Type B pancreatic cell (in vitro differentiated cells): ENCODE results near the gene MEI1. TPM values are rescaled to one million over a fixed set of nuclear protein-coding genes. Genes with fewer than 3 reads are reported as not detected.

Experiments used
- DNase-seq: peaks from one replicate; pipeline ENCODE4 v3.0.0; 2021; ENCODE audit warnings: mixed read lengths; ENCODE audit not compliant: unreplicated experiment; ENCODE audit errors: extremely low spot score
- H3K27ac Mint-ChIP-seq: 2 replicates; pipeline ENCODE4 v1.8.0; 2021; ENCODE audit warnings: mild to moderate bottlenecking, mixed read lengths
- H3K27me3 Mint-ChIP-seq: 2 replicates; pipeline ENCODE4 v1.8.0; 2021; ENCODE audit warnings: mixed read lengths
- H3K36me3 Mint-ChIP-seq: 2 replicates; pipeline ENCODE4 v1.8.0; 2021; ENCODE audit warnings: mixed read lengths
- H3K4me1 Mint-ChIP-seq: one replicate; pipeline ENCODE4 v1.8.0; 2021; ENCODE audit warnings: mixed read lengths; ENCODE audit not compliant: unreplicated experiment
- H3K4me3 Mint-ChIP-seq: 2 replicates; pipeline ENCODE4 v1.8.0; 2021; ENCODE audit warnings: mild to moderate bottlenecking, mixed read lengths
- H3K9me3 Mint-ChIP-seq: 2 replicates; pipeline ENCODE4 v1.8.0; 2021; ENCODE audit warnings: mixed read lengths
- CTCF ChIP-seq: fragments of 200-600 bp; sonication (generic); conservative IDR thresholded peaks from 2 replicates; pipeline ENCODE4 v1.5.0; 2021; ENCODE audit warnings: antibody characterized with exemption, mild to moderate bottlenecking
- total RNA-seq: library from RNA; stranded (reverse); gene quantifications from 2 replicates; pipeline ENCODE4 v1.2.1, GENCODE V29; 2021; ENCODE audit warnings: low replicate concordance

Gene MEI1
- total RNA-seq, 1 donor from 2014 or later: 1.2 TPM

GRCh38 chr22:41752011-41752970, 53.0 kb downstream of the MEI1 start:
- DNase-seq: no peak
- no peaks in the 10 kb centered on the region for H3K4me1 Mint-ChIP-seq
- no peak for TF ChIP-seq CTCF
- no peak overlapping the region for H3K27ac Mint-ChIP-seq
- peaks cover 5% of the 10 kb centered on the region for H3K27me3 Mint-ChIP-seq
- H3K36me3 Mint-ChIP-seq: no peaks in the 10 kb centered on the region
- H3K9me3 Mint-ChIP-seq: no peaks in the 10 kb centered on the region
- no peak overlapping the region for H3K4me3 Mint-ChIP-seq

- Mint-ChIP-seq H3K27ac (no peak overlapping the region), H3K4me1 (no peaks in the 10 kb centered on the region), H3K9me3 (no peaks in the 10 kb centered on the region), H3K27me3 (peaks cover 9% of the 10 kb centered on the region), H3K36me3 (no peaks in the 10 kb centered on the region), H3K4me3 (no peak overlapping the region)
- no peak for DNase-seq
- TF ChIP-seq CTCF: no peak
Measured at GRCh38 chr22:41753984-41754383, 54.7 kb downstream of the MEI1 start.

DNA sequence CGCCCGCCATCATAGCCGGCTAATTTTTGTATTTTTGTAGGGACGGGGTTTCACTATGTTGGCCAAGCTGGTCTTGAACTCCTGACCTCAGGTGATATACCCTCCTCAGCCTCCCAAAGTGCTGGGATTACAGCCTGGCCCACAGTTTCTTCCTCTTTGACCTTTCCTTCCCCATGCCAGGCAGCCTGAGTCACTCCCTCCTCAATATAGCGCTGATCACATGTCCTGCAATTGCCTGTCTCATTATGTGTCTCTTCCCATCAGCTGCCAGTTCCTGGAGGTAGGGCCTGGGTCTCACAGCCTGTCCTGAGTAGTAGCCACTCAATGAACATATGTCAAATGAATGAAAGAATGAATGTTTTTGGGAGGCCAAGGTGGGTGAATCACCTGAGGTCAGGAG, 58.2 kb downstream of the MEI1 start:
- no peak overlapping the region for H3K4me3 Mint-ChIP-seq
- no peaks in the 10 kb centered on the region for H3K36me3 Mint-ChIP-seq
- H3K9me3 Mint-ChIP-seq: no peaks in the 10 kb centered on the region
- no peak overlapping the region for H3K27ac Mint-ChIP-seq
- no peak for TF ChIP-seq CTCF
- peaks cover 4% of the 10 kb centered on the region for H3K27me3 Mint-ChIP-seq
- H3K4me1 Mint-ChIP-seq: no peaks in the 10 kb centered on the region
- DNase-seq: no peak

GRCh38 chr22:41758231-41758630, 58.9 kb downstream of the MEI1 start:
- H3K27me3 Mint-ChIP-seq: peaks cover 8% of the 10 kb centered on the region
- TF ChIP-seq CTCF: no peak
- no peak overlapping the region for H3K4me3 Mint-ChIP-seq
- H3K27ac Mint-ChIP-seq: no peak overlapping the region
- no peaks in the 10 kb centered on the region for H3K9me3 Mint-ChIP-seq
- H3K36me3 Mint-ChIP-seq: no peaks in the 10 kb centered on the region
- H3K4me1 Mint-ChIP-seq: peaks cover 6% of the 10 kb centered on the region
- no peak for DNase-seq

DNA sequence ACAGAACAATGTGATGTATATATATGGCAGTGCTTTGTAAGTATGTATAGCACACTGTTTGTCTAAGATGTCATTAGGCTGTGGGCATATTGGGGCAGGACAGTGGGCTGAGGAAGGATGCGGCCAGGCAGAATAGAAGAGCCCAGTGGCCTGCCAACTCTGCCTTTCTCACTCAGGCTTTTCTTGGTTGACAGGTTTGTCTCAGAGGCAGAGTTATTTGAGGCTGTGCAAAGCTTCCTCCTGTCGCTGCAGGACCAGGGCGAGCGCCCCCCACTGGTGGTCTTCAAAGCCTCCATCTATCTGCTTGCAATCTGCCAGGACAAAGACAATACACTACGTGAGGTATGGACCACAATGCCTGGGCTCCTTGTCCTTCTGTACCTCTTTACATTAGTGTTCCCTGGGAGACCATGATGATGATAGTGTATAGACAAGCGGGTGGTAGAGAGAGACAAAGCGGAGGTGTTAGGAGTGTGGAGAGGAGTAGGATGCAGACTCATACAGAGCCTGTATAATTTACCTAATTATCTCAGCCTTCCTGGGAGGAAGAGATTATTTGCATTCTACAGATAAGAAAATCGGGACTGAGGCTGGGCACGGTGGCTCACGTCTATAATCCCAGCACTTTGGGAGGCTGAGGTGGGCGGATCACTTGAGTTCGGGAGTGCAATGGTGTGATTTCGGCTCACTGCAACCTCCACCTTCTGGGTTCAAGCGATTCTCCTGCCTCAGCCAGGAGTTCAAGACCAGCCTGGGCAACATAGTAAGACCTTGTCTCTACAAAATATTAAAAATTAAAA, 63.9 kb downstream of the MEI1 start:
- Mint-ChIP-seq H3K36me3 (no peaks in the 10 kb centered on the region), H3K27ac (no peak overlapping the region), H3K27me3 (peaks cover 8% of the 10 kb centered on the region), H3K9me3 (no peaks in the 10 kb centered on the region), H3K4me1 (peaks cover 8% of the 10 kb centered on the region), H3K4me3 (no peak overlapping the region)
- DNase-seq: no peak
- peak; percentile 75 for TF ChIP-seq CTCF
